ENCODE data around the gene NRDC.
A peak's percentile ranks its signal among the peaks of the same experiment; 100 is the strongest.

The NRDC gene, protein sequence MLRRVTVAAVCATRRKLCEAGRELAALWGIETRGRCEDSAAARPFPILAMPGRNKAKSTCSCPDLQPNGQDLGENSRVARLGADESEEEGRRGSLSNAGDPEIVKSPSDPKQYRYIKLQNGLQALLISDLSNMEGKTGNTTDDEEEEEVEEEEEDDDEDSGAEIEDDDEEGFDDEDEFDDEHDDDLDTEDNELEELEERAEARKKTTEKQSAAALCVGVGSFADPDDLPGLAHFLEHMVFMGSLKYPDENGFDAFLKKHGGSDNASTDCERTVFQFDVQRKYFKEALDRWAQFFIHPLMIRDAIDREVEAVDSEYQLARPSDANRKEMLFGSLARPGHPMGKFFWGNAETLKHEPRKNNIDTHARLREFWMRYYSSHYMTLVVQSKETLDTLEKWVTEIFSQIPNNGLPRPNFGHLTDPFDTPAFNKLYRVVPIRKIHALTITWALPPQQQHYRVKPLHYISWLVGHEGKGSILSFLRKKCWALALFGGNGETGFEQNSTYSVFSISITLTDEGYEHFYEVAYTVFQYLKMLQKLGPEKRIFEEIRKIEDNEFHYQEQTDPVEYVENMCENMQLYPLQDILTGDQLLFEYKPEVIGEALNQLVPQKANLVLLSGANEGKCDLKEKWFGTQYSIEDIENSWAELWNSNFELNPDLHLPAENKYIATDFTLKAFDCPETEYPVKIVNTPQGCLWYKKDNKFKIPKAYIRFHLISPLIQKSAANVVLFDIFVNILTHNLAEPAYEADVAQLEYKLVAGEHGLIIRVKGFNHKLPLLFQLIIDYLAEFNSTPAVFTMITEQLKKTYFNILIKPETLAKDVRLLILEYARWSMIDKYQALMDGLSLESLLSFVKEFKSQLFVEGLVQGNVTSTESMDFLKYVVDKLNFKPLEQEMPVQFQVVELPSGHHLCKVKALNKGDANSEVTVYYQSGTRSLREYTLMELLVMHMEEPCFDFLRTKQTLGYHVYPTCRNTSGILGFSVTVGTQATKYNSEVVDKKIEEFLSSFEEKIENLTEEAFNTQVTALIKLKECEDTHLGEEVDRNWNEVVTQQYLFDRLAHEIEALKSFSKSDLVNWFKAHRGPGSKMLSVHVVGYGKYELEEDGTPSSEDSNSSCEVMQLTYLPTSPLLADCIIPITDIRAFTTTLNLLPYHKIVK

GRCh38 chr1:51878616-51879336 lies at the start of gene NRDC:
NRDC (minus strand) TSS chr1:51878727; CDS start chr1:51878615, 112 bp downstream.
- peak; percentile 100 for DNase-seq

DNA sequence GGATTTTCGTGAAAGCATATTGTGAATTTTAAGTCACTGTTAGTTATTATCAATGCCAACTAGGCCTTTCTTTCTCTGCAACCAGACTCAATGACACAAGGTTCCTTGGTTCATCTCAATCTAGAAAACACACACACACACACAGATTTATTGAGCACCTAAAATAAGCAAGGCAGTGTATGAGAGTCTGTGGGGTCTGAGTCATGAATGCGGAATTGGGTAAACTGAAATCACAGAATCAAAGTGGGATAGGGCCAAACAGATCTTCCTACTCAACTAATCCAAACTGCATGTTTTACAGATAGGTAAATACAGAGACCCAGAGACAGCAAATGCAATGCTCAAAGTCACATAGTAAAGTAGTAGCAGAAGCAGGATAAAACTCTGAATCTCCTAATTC lies 48.5 kb upstream of the NRDC start:
- no peak for DNase-seq

- DNase-seq: peak; percentile 0
These were observed 47.8 kb upstream of the NRDC start for GRCh38 chr1:51926171-51926812.

- no peak for DNase-seq
These were observed 45.9 kb upstream of the NRDC start for GRCh38 chr1:51924455-51924854.

DNA sequence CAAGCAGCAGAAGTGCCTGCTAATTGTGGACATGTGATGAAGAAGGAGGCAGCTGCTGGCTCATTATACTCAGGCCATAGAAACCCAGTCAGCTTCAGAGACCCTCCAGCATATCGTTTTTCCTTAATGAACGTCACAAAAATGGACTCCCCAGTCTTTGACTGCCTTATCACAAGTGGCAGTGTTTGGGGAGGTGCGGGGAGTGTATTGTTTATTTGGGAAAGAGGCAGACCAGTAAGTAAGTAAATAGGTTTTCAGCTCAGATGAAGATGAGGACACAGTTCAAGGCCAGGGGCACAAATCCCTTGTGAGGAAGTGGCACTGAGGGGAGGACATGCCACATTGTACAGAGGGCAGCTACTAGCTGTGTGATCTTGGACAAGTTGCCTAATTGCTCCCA lies 43.5 kb upstream of the NRDC start:
- DNase-seq: no peak

GRCh38 chr1:51920130-51920529 lies 41.6 kb upstream of the NRDC start:
- no peak for DNase-seq

GRCh38 chr1:51919684-51920083 lies 41.2 kb upstream of the NRDC start:
- no peak for DNase-seq

DNA sequence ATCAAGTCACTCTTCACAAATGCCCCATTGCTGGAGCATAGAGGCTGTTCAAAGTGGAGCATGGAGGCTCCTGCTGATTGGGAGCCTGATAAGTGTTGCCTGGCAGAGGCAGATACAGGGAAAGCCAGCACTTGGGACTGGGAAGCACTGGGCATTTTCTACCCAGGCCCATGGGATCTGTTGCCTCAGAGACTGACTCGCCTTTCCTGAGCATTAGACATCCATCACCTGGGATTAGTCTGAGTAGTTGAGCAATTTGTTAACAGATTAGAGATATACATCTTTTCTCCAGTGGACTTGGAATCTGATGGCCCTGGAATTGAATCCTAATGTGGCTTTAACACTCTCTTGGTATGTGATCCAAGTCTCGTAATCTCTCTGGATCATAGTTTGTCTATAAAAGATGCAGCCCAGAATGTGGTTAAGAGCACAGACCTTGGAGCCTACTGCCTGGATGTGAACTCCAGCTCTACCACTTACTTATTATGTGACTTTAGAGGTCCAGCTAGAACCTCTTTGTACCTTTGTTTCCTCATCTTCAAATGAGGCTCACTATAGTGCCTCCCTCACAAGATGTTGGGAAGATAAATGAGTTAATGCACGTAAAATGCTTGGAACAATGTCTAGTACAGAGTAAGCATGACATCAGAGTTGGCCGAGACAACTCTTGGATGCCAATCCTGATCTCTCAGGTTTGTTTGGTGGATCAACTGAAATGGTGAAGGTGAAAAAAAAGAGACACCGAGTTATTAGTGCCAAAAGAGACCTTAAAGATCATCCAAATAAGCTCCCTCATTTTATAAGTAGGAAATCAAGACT lies 38.3 kb upstream of the NRDC start:
- DNase-seq: no peak

- DNase-seq: no peak
These were observed 37.4 kb upstream of the NRDC start for GRCh38 chr1:51915951-51916350.

GRCh38 chr1:51912881-51913280 lies 34.4 kb upstream of the NRDC start:
- DNase-seq: no peak

- DNase-seq: no peak
These were observed 31.9 kb upstream of the NRDC start for GRCh38 chr1:51910221-51911000.

GRCh38 chr1:51908499-51908898 lies 30.0 kb upstream of the NRDC start:
- no peak for DNase-seq

DNA sequence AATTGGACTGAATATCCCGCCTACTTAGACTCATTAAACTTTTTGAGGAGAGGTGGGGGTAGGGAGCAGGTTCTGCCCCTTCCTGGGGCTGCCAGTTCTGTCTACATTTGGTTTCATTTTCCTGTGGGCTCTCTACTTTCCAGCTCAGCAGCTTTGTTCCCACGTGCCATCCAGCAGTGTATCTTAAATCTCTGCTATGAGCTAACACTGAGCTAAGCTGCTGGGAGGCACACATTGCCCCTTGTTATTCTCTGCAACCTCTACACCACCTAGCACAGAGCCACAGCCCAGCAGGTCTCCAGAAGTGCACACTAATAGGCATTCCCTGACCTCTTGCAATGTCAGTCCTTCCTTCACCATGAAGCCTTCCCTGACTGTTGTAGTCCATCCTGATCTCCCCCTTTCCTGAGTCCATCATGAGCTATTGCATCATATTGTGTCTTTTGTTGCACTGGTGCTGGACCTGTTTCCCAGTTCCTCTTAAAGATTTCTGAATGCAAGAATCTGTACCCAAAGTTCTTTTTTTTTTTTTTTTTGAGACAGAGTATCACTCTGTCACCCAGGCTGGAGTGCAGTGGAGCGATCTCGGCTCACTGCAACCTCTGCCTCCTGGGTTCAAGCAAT lies 28.7 kb upstream of the NRDC start:
- DNase-seq: no peak

DNA sequence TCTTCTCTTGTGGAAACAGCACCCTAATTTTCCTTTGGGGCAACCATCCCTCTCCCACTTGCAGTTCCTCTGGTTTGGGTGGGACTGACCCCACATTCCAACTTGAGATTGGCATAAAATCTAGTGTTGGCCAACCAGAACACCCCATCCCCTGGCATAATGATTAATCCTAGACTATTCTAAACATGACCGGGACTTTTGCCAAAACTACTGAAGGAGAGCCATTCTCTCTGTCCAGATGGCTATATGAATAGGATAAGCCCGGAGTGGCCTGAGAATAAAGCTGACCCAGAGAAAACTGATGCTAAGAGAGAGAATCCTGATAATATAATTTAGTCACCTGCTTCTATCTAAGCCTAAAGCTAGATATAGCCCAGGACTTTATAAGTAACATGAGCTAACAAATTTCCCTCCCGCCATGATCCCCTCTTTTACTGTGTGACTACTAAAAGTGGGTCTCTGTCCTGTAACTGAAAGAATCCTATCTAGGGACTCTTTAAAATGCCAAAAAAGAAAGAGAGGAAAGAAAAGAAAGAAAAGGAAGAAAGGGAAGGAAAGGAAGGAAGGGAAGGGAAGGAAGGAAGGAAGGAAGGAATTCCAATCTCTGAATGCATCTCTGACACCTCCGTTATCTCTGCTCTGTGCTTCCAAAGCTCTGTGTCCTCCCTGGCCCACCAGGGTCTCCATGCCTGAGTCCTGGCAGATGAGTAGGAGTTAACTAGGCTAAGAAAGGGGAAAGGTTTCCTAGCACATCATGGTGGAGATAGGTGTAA lies 28.0 kb upstream of the NRDC start:
- no peak for DNase-seq

DNA sequence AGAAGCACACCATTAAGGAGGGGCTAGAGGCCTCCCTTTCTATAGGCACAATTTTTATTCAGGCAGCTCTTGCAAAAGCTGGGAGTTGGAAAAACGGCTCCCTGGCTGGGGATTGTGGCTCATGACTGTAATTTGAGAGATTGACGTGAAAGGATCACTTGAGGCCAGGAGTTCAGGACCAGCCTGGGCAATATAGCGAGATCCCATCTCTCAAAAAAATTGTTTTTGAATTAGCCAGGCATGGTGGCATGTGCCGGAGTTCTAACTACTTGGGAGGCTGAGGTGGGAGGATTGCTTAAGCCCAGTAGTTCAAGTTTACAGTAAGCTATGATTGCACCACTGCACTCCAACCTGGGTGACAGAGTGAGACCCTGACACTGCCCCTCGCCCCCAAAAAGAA lies 23.9 kb upstream of the NRDC start:
- DNase-seq: no peak

DNA sequence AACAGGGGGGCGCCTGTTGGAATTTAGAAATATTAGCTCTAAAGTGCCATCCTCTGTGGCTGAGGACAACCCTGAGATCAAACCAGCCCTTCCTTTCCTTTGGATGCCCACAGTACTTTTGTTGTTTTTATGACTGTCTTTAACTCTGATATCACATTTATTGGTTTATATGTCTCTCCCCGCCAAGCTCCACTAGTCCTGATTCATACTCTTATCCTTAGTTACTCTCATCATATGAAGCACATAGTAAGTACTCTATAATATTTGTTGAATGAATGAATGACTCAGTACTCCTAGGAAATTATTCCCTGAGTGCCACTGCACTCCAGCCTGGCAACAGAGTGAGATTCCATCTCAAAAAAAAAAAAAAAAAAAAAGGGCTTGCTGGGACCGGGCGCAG lies 22.6 kb upstream of the NRDC start:
- DNase-seq: no peak

DNA sequence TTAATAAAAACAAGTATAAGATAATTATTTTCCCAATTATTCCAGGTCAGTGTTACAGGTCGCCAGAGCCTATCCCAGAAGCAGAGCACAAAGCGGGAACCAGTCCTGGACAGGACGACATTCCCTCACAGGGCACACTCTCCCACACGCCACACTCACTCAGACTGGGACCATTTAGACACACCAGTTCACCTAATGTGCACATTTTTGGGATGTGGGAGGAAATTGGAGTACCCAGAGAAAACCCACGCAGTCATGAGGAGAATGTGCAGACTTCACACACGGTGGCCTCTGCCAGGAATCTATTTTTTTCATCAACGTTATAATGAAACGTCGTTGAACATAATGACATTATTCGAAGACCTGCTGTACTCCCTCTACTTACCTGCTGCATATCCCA lies 20.5 kb upstream of the NRDC start:
- no peak for DNase-seq

- DNase-seq: no peak
These were observed 19.7 kb upstream of the NRDC start for GRCh38 chr1:51898090-51898734.

DNA sequence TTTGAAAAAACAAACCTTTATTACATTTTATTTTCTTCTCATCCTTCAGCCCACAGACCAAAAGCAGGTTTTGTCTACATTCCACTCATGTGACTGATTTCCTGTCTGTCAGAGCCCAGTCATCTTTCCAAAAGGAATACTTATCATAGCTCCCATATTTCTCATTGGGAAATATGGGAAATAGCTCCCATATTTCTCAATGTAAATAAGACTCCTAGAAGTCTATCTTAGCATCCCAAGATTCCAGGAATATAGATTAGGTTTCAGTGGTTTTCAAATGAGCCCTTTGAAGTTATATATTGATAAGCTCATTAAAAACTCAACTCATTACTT lies 19.1 kb upstream of the NRDC start:
- no peak for DNase-seq

Data from CD4-positive, alpha-beta T cell treated with Interleukin-10 for 1 hour (primary cell).